Stimulated activated CD4-positive, alpha-beta T cell treated with anti-CD3 and anti-CD28 coated beads, Interleukin-4, amount 100 ng/mL, for 1 hour (primary cell): ENCODE data around the gene SLC2A9.
"Not testable (repeated sequence)": the region's sequence is repeated elsewhere in the genome, so short reads cannot be mapped to it uniquely, and the experiment has no call there.

Experiments
- DNase-seq: peaks from one replicate; pipeline ENCODE4 v3.0.0-alpha.2; 2020

The SLC2A9 gene

DNA sequence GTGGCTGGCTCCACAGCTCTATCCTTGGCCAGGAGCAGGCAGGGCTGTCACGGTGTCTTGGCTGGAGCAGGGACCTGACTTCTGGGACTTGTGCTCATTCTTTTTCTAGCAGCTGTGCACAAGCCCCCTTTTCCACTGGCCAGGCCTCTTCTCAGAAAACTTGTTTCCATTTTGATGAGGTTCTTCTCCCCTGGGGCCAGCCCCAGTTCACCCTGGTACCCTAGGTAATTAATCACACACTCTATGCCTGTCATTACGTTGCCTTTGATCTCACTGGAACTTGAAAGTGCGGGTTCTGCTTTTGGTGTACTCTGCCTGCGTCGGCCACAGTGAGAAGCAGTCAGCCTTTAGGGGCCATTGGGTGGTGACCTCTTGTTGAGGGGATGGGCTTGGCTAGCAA, 213.2 kb downstream of the SLC2A9 start:
- DNase-seq: no peak

DNA sequence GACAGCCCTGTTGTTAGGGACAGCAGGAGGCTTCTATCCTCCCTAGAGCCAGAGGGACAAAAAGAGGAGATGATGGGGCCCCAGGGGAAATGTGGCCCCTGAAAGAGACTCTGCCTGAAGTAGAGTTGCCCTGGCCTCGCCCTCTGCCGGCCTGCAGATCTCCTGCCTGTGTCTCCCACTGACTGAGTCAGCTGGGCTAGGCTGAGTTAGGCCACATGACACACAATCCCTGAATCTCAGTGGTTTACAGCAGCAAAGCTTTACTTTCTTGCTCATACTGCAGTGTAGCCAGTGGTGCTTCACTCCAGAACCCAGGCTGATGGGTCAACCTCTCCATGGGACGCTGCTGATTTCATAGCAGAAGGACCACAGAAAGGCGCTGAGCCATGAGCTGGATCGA, 216.4 kb downstream of the SLC2A9 start:
- no peak for DNase-seq

DNA sequence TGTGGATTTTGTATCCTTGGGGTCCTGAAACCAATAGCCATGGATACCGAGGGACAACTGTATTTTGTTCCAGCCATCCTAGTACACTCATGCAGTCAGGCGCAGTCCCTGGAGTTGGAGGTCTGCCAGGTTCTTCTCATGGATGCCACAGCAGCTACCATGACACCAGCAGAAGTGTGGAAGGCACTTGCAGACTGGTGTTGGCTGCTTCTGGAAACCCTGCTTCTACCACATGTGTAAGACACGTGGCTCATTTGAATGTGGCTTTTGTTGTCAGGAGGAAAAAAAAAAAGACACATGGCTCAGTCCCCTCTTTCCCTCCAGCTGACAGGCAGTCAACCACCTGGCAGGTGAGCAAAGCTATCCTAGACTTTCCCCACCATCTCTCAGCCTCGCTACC, 220.4 kb downstream of the SLC2A9 start:
- DNase-seq: no peak

DNA sequence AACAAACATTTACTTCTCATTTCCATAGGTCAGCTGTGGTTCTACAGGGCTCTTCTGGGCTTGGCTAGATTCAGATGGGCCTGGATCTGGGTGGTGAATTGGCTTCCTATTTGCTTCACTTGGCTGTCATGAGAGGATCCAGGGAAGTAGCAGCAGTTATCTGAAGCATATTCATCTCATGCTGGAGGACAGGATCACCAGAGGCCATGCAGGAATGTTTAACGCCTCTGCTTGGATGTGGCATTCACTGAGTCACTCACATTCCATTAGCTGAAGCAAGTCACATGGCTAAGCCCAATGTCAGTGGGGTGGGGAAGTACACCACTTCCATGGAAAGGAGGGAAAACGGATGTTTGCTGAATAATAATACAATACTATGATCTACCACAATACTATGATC, 224.7 kb downstream of the SLC2A9 start:
- not testable (repeated sequence) for DNase-seq

DNA sequence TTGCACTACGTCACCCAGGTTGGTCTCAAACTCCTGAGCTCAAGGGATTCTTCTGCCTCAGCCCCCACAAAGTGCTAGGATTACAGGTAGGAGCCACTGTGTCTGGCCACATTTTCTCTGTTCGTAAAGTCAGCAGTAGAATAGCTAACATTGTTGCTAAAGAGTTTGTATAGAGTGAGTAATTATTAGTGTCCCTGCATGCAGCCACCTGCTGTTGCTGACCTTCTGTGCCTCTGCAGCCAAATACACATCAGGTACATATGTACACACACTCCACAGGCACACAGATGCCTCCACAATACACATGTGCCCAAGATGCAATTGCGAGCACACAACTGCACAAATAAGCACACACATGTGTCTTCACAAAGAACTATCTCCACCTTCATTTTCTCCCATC, 228.9 kb downstream of the SLC2A9 start:
- no peak for DNase-seq

DNA sequence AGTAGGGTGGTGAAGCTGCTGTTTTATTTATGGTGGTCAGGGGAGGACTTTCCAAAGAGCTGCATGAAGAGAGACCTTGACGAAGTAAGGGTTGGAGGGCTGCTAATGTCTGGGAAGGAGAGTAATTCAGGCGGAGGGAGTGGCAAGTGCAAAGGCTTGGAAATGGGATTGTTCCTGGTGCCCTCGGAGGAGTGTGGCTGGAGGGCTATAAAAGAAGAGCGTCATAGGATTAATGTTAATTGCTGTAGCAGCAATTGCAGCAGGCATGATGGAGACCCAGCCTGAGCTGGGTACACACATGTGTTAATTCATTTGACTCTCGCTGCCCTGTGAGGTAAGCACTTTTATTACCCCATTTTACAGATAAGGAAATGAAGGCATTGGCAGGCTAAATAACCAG, 235.4 kb downstream of the SLC2A9 start:
- not testable (repeated sequence) for DNase-seq

DNA sequence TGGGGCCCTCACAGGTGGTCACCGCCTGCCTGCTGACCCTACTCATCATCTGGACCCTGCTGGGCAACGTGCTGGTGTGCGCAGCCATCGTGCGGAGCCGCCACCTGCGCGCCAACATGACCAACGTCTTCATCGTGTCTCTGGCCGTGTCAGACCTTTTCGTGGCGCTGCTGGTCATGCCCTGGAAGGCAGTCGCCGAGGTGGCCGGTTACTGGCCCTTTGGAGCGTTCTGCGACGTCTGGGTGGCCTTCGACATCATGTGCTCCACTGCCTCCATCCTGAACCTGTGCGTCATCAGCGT, 239.2 kb downstream of the SLC2A9 start:
- DNase-seq: no peak

DNA sequence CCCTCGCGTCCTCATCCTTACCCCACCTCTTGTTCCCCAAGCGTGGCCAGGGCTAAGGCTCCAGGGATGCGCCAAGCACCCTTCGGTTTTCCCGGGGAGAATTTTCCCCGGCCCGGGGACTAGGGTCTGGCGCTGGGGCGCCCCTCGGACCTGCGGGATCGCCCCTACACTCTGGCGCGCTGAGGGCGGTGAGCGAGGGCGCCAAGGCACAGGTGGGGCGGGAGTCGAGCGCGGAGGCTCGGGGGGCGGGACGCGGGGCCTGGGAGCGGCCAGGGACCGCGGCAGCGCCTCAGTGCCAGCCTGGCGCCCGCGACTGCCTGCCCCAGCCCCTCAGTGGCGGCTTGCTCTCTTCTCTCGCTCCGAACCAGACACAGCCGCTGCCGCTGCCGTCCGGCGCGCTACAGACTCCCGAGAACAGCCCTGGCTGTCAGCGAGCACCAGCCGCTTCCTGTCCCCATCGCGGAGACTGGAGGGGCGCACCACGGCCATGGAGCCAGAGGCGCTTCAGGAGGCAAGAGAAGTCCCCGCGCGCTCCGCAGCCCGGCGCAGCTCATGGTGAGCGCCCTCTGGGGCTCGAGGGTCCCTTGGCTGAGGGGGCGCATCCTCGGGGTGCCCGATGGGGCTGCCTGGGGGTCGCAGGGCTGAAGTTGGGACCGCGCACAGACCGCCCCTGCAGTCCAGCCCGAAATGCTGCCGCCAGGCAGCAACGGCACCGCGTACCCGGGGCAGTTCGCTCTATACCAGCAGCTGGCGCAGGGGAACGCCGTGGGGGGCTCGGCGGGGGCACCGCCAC, 239.8 kb downstream of the SLC2A9 start, which contains the start of gene DRD5:
Gene DRD5 (plus strand): TSS at position 292 of the 793 bp plus-strand sequence. CDS start 396 bp downstream, at position 688.
- DNase-seq: no peak
